Hepatocyte (in vitro differentiated cells): ENCODE data around the gene SETD6.

Source experiments
- CTCF ChIP-seq: fragments of 200-600 bp; sonication (generic); IDR thresholded peaks from 2 replicates; pipeline ENCODE4 v1.5.1; 2016; ENCODE audit warnings: antibody characterized with exemption, mild to moderate bottlenecking; ENCODE audit not compliant: poor library complexity
- EZH2 ChIP-seq: fragments of 200-600 bp; sonication (generic); IDR thresholded peaks from 2 replicates; pipeline ENCODE4 v1.6.1; 2016; ENCODE audit warnings: antibody characterized with exemption, mild to moderate bottlenecking, borderline replicate concordance

- no peak for TF ChIP-seq EZH2
- no peak for TF ChIP-seq CTCF
These were observed 33.4 kb upstream of the SETD6 start for GRCh38 chr16:58481931-58482330.
